ENCODE data around the gene CCL21.
"Not testable (repeated sequence)": the region's sequence is repeated elsewhere in the genome, so short reads cannot be mapped to it uniquely, and the experiment has no call there.

Gene CCL21

DNA sequence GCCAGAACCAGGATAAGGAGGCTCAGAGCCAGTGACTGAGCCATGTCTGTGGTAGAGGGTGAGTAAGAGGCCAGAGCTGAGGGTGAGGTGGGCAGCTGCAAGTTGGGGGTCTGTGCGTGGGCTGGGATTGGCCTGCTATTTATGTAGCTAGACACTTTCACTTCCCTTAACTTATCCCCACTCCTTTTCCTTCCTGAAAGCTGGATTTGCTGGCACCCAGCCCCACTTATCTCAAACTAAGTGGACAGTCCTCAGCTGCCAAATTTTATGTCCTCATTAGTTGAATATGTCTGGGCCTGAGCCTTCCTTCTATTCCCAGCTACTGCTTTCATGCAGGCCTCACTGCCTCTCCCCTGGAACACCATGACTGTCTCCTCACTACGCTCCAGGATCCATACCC, at the start of gene CCL21:
Gene CCL21 (minus strand): TSS at position 114 of the 400 bp plus-strand sequence. CDS start 70 bp downstream, at position 44.
- no peak for DNase-seq (ENCODE audit: low spot score)

DNA sequence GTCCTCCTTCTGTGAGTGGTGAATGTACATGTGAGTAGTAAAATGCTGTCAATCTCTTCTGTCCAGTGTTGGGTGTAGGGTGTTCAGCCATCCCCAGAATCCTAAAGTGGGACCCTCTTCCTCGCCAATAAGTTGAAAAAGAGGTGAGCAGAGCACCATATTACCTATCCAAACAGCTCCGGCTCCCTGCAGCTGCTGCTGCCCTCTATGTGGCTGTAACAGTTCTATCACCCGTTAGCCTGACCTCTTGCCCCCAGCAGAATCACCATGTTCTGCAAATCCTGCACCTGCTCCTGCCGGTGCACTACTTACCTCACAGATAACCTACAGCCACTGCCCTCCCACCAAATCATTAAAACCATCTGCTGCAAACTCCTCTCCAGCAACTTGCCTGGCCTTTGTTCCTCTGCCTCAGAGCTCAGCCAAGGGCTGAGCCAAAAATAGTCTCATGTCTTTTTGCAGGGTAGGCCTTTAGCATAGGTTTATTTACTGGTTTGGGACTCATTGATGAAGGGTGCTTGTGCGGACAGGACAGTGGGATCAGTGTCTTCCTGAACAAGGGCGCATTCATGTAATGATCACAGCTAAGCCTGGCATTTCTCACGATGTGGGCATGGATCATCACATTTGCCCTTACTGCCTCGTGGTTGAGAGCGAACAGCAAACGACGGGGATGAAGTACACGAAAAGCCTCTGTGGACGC, 49.6 kb upstream of the CCL21 start:
- no peak for DNase-seq (ENCODE audit: low spot score)

GRCh38 chr9:34750320-34750719, 40.4 kb upstream of the CCL21 start:
- not testable (repeated sequence) for DNase-seq (ENCODE audit: low spot score)

GRCh38 chr9:34746526-34746925, 36.6 kb upstream of the CCL21 start:
- DNase-seq (ENCODE audit: low spot score): no peak

GRCh38 chr9:34744295-34745221, 34.6 kb upstream of the CCL21 start:
- DNase-seq (ENCODE audit: low spot score): no peak

DNA sequence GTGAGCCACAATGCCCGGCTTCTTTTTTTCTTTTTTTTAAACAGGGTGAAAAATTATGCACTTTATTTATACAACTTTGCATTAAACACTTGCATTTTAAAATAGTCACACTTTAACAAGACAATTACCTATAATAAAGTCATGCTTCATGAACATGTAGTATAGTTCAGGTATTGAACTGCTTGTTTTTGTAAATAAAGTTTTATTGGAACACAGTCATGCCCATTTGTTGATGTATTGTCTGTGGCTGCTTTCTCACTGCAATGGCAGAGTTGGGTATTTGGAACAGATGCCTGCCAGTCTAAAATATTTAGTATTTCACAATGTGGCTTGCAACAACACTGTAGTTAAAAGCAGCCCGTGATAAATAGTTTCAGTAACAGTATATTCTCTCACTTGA, 32.8 kb upstream of the CCL21 start:
- DNase-seq (ENCODE audit: low spot score): no peak

DNA sequence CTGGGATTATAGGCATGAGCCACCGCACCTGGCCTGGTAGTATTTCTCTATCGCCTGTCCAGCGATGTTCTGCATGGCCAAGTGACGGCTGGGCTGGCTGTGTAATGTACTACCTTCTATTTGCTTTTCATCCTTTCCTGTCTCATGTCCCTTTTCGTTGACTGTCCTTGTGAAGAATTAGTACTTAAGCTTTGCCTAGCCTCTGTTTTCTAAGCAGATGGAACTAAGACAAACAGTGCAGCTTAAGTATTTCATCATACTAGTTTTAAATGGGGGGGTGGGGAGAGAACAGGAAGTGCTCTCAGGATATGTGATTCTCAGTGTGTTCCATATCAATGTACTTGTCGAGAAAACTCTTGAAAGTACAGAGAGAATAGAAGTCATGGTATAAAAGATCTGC, 31.7 kb upstream of the CCL21 start:
- DNase-seq (ENCODE audit: low spot score): no peak

DNA sequence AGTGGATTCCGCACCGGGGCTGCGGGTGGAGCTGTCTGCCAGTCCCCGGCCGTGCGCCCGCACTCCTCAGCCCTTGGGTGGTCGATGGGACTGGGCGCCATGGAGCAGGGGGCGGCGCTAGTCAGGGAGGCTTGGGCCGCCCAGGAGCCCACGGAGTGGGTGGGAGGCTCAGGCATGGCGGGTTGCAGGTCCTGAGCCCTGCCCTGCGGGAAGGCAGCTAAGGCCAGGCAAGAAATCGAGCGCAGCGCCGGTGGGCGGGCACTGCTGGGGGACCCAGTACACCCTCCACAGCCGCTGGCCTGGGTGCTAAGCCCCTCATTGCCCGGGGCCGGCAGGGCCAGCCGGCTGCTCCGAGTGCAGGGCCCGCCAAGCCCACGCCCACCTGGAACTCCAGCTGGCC, 30.2 kb upstream of the CCL21 start:
- DNase-seq (ENCODE audit: low spot score): not testable (repeated sequence)

GRCh38 chr9:34737677-34738260, 27.8 kb upstream of the CCL21 start:
- no peak for DNase-seq (ENCODE audit: low spot score)

- DNase-seq (ENCODE audit: low spot score): no peak
These were observed 24.8 kb upstream of the CCL21 start for GRCh38 chr9:34734720-34735119.

- no peak for DNase-seq (ENCODE audit: low spot score)
These were observed 22.9 kb upstream of the CCL21 start for GRCh38 chr9:34732886-34733285.

- no peak for DNase-seq (ENCODE audit: low spot score)
These were observed 22.5 kb upstream of the CCL21 start for GRCh38 chr9:34732478-34732877.

- no peak for DNase-seq (ENCODE audit: low spot score)
These were observed 13.2 kb upstream of the CCL21 start for GRCh38 chr9:34723141-34723540.

DNA sequence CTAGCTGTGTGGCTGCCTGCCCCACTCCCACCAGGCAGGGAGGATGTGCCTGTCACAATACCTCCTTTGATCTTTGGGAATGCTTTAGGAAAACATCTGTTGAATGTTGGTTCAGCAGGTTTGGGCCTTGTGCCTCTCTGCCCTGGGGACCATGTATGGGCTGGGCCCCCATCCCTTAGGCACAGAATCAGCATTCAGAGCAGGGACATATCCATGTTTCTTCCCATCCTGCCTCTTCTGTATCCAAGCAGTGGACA, 9.8 kb upstream of the CCL21 start:
- DNase-seq (ENCODE audit: low spot score): not testable (repeated sequence)

DNA sequence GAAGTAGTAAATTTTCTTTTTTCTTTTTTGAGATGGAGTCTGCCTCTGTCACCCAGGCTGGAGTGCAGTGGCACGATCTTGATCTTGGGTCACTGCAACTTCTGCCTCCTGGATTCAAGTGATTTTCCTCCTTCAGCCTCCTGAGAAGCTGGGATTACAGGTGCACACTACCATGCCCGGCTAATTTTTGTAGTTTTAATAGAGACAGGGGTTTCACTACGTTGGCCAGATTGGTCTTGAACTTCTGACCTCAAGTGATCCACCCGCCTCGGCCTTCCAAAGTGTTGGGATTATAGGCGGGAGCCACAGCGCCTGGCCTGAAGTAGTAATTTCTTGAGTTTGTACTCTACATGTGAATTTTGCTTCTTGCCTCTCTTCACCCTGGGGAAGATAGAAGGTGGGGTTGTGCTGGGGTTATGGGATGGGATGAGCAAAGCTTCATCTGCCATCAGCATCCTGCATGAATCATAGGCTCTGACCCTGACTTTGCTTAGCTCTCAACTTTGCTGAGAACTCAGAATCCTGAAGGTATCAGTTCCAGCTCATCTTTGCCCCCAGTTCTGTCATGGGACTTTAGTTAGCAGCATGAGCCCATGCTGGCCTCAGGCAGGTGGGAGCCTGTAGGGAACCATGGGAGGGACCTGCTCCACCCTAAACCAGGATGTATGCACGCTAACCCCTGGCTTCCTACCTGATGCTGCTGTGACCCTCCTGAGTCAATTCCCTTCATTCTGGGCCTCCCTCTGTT, 9.3 kb upstream of the CCL21 start:
- DNase-seq (ENCODE audit: low spot score): no peak

- DNase-seq (ENCODE audit: low spot score): no peak
These were observed 8.2 kb upstream of the CCL21 start for GRCh38 chr9:34717996-34718614.

GRCh38 chr9:34716711-34717110, 6.8 kb upstream of the CCL21 start:
- DNase-seq (ENCODE audit: low spot score): no peak

DNA sequence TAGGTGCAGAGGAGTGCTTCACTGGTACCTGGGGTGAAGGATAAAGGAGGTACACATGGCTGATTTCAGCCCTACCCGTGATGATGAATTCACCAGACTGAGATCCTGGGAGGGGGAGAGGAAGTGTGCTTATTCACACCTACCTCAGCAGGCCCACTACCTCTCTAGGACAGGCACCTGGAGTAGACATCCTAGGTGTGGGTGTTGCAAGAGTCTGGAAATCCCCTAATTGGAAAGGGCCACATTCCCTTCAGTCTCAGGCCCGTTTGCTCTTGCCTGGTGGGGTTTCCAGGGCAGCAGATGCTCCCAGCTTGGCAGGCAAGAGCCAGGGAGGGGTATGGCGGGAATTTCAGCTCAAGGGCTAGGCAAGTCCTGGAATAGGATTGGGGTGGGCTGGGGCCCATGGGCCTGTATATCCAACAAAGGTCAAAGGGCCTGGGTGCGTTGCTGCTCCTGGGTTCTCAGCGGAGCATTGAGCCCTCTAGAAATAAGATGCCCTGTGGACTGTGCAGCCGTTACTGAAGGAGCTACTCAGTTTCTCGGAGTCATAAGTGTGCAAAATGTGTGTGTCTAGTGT, 5.8 kb upstream of the CCL21 start:
- DNase-seq (ENCODE audit: low spot score): no peak

DNA sequence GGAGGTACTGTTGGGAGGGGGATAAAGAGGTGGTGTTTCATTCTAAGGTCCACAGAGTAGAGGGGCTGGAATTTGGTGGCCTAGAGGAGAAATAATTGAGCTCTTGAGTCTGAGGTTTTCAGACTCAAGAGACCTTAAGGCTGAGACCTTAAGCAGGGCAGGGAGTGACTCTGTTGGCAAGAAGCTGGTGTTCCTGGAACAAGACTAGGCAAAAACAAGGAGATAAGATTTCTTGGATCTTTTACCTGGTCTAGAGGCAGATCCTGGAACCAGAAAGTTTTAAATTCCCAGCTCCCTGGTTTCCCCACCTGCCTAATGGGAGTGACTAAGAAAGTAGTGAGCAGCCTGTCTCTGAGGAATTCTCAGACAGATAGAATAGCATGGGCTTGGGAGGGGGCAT, 4.1 kb upstream of the CCL21 start:
- DNase-seq (ENCODE audit: low spot score): no peak

- no peak for DNase-seq (ENCODE audit: low spot score)
These were observed 2.2 kb upstream of the CCL21 start for GRCh38 chr9:34712140-34712539.

GRCh38 chr9:34709196-34709978, 549 bp downstream of the CCL21 start:
- DNase-seq (ENCODE audit: low spot score): no peak
